Measurements from ENCODE around the gene PCSK1. TPM values are rescaled to one million over a fixed set of nuclear protein-coding genes. Genes with fewer than 3 reads are reported as not detected.

The PCSK1 gene
- total and polyA plus RNA-seq, 2 of the 8 experiments (the other 6 are each of a cell fraction or from before 2014, with no cell fraction given): 1.3 to 3.2 TPM

- TF ChIP-seq, protein P1, sequence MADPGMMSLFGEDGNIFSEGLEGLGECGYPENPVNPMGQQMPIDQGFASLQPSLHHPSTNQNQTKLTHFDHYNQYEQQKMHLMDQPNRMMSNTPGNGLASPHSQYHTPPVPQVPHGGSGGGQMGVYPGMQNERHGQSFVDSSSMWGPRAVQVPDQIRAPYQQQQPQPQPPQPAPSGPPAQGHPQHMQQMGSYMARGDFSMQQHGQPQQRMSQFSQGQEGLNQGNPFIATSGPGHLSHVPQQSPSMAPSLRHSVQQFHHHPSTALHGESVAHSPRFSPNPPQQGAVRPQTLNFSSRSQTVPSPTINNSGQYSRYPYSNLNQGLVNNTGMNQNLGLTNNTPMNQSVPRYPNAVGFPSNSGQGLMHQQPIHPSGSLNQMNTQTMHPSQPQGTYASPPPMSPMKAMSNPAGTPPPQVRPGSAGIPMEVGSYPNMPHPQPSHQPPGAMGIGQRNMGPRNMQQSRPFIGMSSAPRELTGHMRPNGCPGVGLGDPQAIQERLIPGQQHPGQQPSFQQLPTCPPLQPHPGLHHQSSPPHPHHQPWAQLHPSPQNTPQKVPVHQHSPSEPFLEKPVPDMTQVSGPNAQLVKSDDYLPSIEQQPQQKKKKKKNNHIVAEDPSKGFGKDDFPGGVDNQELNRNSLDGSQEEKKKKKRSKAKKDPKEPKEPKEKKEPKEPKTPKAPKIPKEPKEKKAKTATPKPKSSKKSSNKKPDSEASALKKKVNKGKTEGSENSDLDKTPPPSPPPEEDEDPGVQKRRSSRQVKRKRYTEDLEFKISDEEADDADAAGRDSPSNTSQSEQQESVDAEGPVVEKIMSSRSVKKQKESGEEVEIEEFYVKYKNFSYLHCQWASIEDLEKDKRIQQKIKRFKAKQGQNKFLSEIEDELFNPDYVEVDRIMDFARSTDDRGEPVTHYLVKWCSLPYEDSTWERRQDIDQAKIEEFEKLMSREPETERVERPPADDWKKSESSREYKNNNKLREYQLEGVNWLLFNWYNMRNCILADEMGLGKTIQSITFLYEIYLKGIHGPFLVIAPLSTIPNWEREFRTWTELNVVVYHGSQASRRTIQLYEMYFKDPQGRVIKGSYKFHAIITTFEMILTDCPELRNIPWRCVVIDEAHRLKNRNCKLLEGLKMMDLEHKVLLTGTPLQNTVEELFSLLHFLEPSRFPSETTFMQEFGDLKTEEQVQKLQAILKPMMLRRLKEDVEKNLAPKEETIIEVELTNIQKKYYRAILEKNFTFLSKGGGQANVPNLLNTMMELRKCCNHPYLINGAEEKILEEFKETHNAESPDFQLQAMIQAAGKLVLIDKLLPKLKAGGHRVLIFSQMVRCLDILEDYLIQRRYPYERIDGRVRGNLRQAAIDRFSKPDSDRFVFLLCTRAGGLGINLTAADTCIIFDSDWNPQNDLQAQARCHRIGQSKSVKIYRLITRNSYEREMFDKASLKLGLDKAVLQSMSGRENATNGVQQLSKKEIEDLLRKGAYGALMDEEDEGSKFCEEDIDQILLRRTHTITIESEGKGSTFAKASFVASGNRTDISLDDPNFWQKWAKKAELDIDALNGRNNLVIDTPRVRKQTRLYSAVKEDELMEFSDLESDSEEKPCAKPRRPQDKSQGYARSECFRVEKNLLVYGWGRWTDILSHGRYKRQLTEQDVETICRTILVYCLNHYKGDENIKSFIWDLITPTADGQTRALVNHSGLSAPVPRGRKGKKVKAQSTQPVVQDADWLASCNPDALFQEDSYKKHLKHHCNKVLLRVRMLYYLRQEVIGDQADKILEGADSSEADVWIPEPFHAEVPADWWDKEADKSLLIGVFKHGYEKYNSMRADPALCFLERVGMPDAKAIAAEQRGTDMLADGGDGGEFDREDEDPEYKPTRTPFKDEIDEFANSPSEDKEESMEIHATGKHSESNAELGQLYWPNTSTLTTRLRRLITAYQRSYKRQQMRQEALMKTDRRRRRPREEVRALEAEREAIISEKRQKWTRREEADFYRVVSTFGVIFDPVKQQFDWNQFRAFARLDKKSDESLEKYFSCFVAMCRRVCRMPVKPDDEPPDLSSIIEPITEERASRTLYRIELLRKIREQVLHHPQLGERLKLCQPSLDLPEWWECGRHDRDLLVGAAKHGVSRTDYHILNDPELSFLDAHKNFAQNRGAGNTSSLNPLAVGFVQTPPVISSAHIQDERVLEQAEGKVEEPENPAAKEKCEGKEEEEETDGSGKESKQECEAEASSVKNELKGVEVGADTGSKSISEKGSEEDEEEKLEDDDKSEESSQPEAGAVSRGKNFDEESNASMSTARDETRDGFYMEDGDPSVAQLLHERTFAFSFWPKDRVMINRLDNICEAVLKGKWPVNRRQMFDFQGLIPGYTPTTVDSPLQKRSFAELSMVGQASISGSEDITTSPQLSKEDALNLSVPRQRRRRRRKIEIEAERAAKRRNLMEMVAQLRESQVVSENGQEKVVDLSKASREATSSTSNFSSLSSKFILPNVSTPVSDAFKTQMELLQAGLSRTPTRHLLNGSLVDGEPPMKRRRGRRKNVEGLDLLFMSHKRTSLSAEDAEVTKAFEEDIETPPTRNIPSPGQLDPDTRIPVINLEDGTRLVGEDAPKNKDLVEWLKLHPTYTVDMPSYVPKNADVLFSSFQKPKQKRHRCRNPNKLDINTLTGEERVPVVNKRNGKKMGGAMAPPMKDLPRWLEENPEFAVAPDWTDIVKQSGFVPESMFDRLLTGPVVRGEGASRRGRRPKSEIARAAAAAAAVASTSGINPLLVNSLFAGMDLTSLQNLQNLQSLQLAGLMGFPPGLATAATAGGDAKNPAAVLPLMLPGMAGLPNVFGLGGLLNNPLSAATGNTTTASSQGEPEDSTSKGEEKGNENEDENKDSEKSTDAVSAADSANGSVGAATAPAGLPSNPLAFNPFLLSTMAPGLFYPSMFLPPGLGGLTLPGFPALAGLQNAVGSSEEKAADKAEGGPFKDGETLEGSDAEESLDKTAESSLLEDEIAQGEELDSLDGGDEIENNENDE (IDR thresholded peaks at IDR 0.05; ENCODE audit: insufficient replicate concordance, low read length): no peak
- TF ChIP-seq SAP30 (IDR thresholded peaks at IDR 0.05; ENCODE audit: insufficient read depth, insufficient replicate concordance, low read length): no peak
- no peak for TF ChIP-seq SP2 (IDR thresholded peaks at IDR 0.05; ENCODE audit: low read length)
- TF ChIP-seq EZH2 (IDR thresholded peaks at IDR 0.05; ENCODE audit: low read depth, low read length, severe bottlenecking): no peak
- TF ChIP-seq TAF1 (IDR thresholded peaks at IDR 0.05; ENCODE audit: low read depth, low read length): no peak
- no peak for TF ChIP-seq NANOG (IDR thresholded peaks at IDR 0.05; ENCODE audit: insufficient read depth, low read depth, low read length, poor library complexity, severe bottlenecking)
- no peak for TF ChIP-seq TCF12 (IDR thresholded peaks at IDR 0.05; ENCODE audit: low read depth, low read length)
- TF ChIP-seq SIN3A (conservative IDR thresholded peaks at IDR 0.05 in 1 of 2, IDR thresholded peaks at IDR 0.05 in 1 of 2; ENCODE audit: low read depth in 1 of 2, low read length in 2 of 2): no peak
- TF ChIP-seq FOSL1 (IDR thresholded peaks at IDR 0.05; ENCODE audit: insufficient read depth, low read depth, low read length): no peak
- TF ChIP-seq SIX5 (IDR thresholded peaks at IDR 0.05; ENCODE audit: low read depth, low read length): no peak
These were observed 26.5 kb upstream of the PCSK1 start (continued) for GRCh38 chr5:96459313-96460121.

All from H1 (cell line).